Endothelial cell of umbilical vein (primary cell): Measurements from ENCODE around the gene TRRAP. TPM values are rescaled to one million over a fixed set of nuclear protein-coding genes. Genes with fewer than 3 reads are reported as not detected.
A peak's percentile ranks its signal among the peaks of the same experiment; 100 is the strongest.

ENCODE experiments used
- BruUV-seq: library from RNA; stranded (reverse); fragments of 400-500 nt; replicated peaks from 2 replicates; lab custom pipeline; 2021; lab: Mats Ljungman, UMichigan
- CTCF ChIA-PET: fragments of 300-600, 350-600 bp; sonication (Branson Sonifier 250); formaldehyde crosslinking; loops from one replicate; lab custom pipeline; 2021; ENCODE audit warnings: antibody characterized with exemption, inconsistent platforms; lab: Charles Lee
- POLR2A ChIA-PET: fragments of 300-600, 350-600 bp; sonication (Branson Sonifier 250); formaldehyde crosslinking; loops from one replicate; lab custom pipeline; 2021; ENCODE audit warnings: antibody characterized with exemption, inconsistent platforms; lab: Charles Lee
- DNase-seq: peaks from one replicate; pipeline ENCODE4 v3.0.0-alpha.2; 2011; ENCODE audit warnings: low read depth, low spot score
- FAIRE-seq: peaks from 2 replicates; lab custom pipeline; 2011; peaks lifted over from hg19 to GRCh38; lab: Jason Lieb, UNC
- H2AFZ ChIP-seq: 2 replicates; pipeline ENCODE4 v1.6.0; 2012; ENCODE audit warnings: low read depth, low read length, control low read depth, inconsistent platforms
- H3K27ac ChIP-seq: 2 replicates; pipeline ENCODE4 v1.5.1; 2011; ENCODE audit warnings: low read depth, mild to moderate bottlenecking, control low read depth, low read length, moderate library complexity; ENCODE audit not compliant: insufficient read depth
- H3K27me3 ChIP-seq, 2 experiments: 2 replicates each; pipeline versions ENCODE4 v1.6.0 to v1.6.1; 2011; ENCODE audit warnings: low read length in 2 of 2, mixed read lengths in 1 of 2; ENCODE audit not compliant: control insufficient read depth in 2 of 2, insufficient read depth in 2 of 2
- H3K36me3 ChIP-seq, 2 experiments: 2 replicates in 1 of 2; 3 replicates in 1 of 2; pipeline ENCODE4 v1.5.1; 2011; ENCODE audit warnings: low read length in 2 of 2, mild to moderate bottlenecking in 1 of 2, moderate library complexity in 1 of 2; ENCODE audit not compliant: control insufficient read depth in 2 of 2, insufficient read depth in 2 of 2; ENCODE audit errors: extremely low read depth in 1 of 2
- H3K4me1 ChIP-seq: 3 replicates; pipeline ENCODE4 v1.5.1; 2011; ENCODE audit warnings: mild to moderate bottlenecking, low read length; ENCODE audit not compliant: control insufficient read depth, insufficient read depth; ENCODE audit errors: extremely low read depth
- H3K4me2 ChIP-seq: 2 replicates; pipeline ENCODE4 v1.6.1; 2011; ENCODE audit warnings: low read length, control low read depth, mixed read lengths; ENCODE audit not compliant: insufficient read depth
- H3K4me3 ChIP-seq, 3 experiments: fragments of 200-600 bp in 1 of 3; sonication (generic), shearing (Covaris generic) in 1 of 3; replicated peaks in 1 of 3; 2 replicates each; pipeline ENCODE4 v1.5.1; 2011 to 2016; ENCODE audit warnings: control low read depth in 3 of 3, low read length in 3 of 3, mild to moderate bottlenecking in 2 of 3, inconsistent platforms in 1 of 3, low read depth in 1 of 3, moderate library complexity in 1 of 3; ENCODE audit not compliant: insufficient read depth in 1 of 3
- H3K79me2 ChIP-seq: 2 replicates; pipeline ENCODE4 v1.6.0; 2012; ENCODE audit warnings: low read length, inconsistent platforms; ENCODE audit not compliant: control insufficient read depth, insufficient read depth
- H3K9ac ChIP-seq: replicated peaks from 2 replicates; pipeline ENCODE3; 2011; ENCODE audit warnings: low read length, control low read depth; ENCODE audit not compliant: insufficient read depth; ENCODE audit errors: extremely low read depth
- H3K9me1 ChIP-seq: replicated peaks from 3 replicates; pipeline ENCODE4 v1.6.0; 2011; ENCODE audit warnings: mild to moderate bottlenecking, low read length; ENCODE audit not compliant: control insufficient read depth, insufficient read depth; ENCODE audit errors: extremely low read depth
- H3K9me3 ChIP-seq: replicated peaks from 2 replicates; pipeline ENCODE4 v1.5.1; 2012; ENCODE audit warnings: low read length, inconsistent platforms; ENCODE audit not compliant: control insufficient read depth, insufficient read depth
- H4K20me1 ChIP-seq: replicated peaks from 2 replicates; pipeline ENCODE3; 2011; ENCODE audit warnings: mild to moderate bottlenecking, low read length; ENCODE audit not compliant: control insufficient read depth, insufficient read depth; ENCODE audit errors: extremely low read depth
- GATA2 ChIP-seq: IDR thresholded peaks from 2 replicates; pipeline ENCODE4 v1.7.0; 2011; ENCODE audit warnings: low read depth, mild to moderate bottlenecking, moderate library complexity, mixed read lengths, low read length; ENCODE audit not compliant: insufficient read length, insufficient read depth
- MYC ChIP-seq: IDR thresholded peaks from one replicate; pipeline ENCODE4 v1.6.1; 2011; ENCODE audit warnings: mild to moderate bottlenecking, low read depth, low read length
- POLR2AphosphoS5 ChIP-seq: IDR thresholded peaks from 2 replicates; pipeline ENCODE4 v1.6.1; 2012; ENCODE audit warnings: low read depth, mild to moderate bottlenecking, control low read depth, low read length, moderate library complexity; ENCODE audit not compliant: insufficient read depth
- dilution Hi-C: fragments of 300-500 bp; cut with MboI; formaldehyde crosslinking; loops from one replicate; pipeline ENCODE4 v1.15.0; 2019; ENCODE audit warnings: low sequenced_read_pairs; ENCODE audit not compliant: extremely low pct_ligation_motif_present
- intact Hi-C: fragments of 100-400 bp; cut with micrococcal nuclease; formaldehyde crosslinking; loops from one replicate; pipeline ENCODE4 v1.10.0; 2022
- polyA plus RNA-seq, 4 experiments: library from polyadenylated mRNA; depleted of rRNA in 3 of 4; stranded (reverse) in 3 of 4; unstranded in 1 of 4; fragments of >200 nt; gene quantifications; 2 replicates each; pipeline versions ENCODE4 v1.2.1 to v1.2.3, GENCODE V29; 2011 to 2012; ENCODE audit warnings: missing spikeins in 1 of 4
- total RNA-seq: library from RNA; stranded (reverse); gene quantifications from 2 replicates; pipeline ENCODE4 v1.2.3, GENCODE V29; 2021
- TF ChIP-seq, protein P1 (sequence below), 2 donors: IDR thresholded peaks; 1 replicate in 1 of 2; 2 replicates in 1 of 2; pipeline ENCODE4 v1.5.1; 2011; ENCODE audit warnings: low read length in 2 of 2, mild to moderate bottlenecking in 2 of 2, moderate library complexity in 2 of 2, control low read depth in 1 of 2, inconsistent platforms in 1 of 2, low read depth in 1 of 2; ENCODE audit not compliant: insufficient read depth in 1 of 2; ENCODE audit errors: extremely low read depth in 1 of 2

TRRAP gene
- total and polyA plus RNA-seq, 2 donors (not counting 3 experiments of a cell fraction or from before 2014, with no cell fraction given): 21.8 to 45.8 TPM

- H2AFZ ChIP-seq: no peak overlapping the region
- BruUV-seq: no TSS peak
- no peaks in the 10 kb centered on the region for H3K9me1 ChIP-seq
- no peak for FAIRE-seq
- no peak overlapping the region for H3K9ac ChIP-seq
- H3K4me1 ChIP-seq: peaks cover 8% of the 10 kb centered on the region
- H3K27me3 ChIP-seq: no peaks in the 10 kb centered on the region
- DNase-seq: no peak
- peaks cover 27% of the 10 kb centered on the region for H3K79me2 ChIP-seq
- ChIA-PET POLR2A (no interaction called here), CTCF (interaction anchor here (1.9 kb wide), 1 partner anchor 46 kb away, joined by 8 read pairs; no protein-coding TSS in a partner anchor)
- H3K27ac ChIP-seq: no peak overlapping the region
- H3K4me2 ChIP-seq: no peak overlapping the region
- H3K9me3 ChIP-seq: no peaks in the 10 kb centered on the region
- H4K20me1 ChIP-seq: peaks cover 2% of the 10 kb centered on the region
- H3K4me3 ChIP-seq: no peak overlapping the region
- dilution Hi-C loops (no loop called here), intact Hi-C loops (no loop called here)
- TF ChIP-seq, protein P1, sequence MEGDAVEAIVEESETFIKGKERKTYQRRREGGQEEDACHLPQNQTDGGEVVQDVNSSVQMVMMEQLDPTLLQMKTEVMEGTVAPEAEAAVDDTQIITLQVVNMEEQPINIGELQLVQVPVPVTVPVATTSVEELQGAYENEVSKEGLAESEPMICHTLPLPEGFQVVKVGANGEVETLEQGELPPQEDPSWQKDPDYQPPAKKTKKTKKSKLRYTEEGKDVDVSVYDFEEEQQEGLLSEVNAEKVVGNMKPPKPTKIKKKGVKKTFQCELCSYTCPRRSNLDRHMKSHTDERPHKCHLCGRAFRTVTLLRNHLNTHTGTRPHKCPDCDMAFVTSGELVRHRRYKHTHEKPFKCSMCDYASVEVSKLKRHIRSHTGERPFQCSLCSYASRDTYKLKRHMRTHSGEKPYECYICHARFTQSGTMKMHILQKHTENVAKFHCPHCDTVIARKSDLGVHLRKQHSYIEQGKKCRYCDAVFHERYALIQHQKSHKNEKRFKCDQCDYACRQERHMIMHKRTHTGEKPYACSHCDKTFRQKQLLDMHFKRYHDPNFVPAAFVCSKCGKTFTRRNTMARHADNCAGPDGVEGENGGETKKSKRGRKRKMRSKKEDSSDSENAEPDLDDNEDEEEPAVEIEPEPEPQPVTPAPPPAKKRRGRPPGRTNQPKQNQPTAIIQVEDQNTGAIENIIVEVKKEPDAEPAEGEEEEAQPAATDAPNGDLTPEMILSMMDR (IDR thresholded peaks at IDR 0.05; ENCODE audit: extremely low read depth in 1 of 2, insufficient read depth in 1 of 2, low read depth in 1 of 2, low read length in 2 of 2): no peak
- TF ChIP-seq MYC (no peak), POLR2AphosphoS5 (no peak), GATA2 (no peak)
- no peaks in the 10 kb centered on the region for H3K36me3 ChIP-seq
Measured at GRCh38 chr7:98877146-98877545, 1.2 kb upstream of the TRRAP start.

GRCh38 chr7:98877692-98878364, 504 bp upstream of the TRRAP start:
- no peak overlapping the region for H3K27ac ChIP-seq
- intact Hi-C loops: no loop called here
- POLR2A ChIA-PET: no interaction called here

More at GRCh38 chr7:98877692-98878364, 504 bp upstream of the TRRAP start:
- H3K9me3 ChIP-seq: no peaks in the 10 kb centered on the region
- peak overlapping the region; percentile 94 for H2AFZ ChIP-seq
- H3K9ac ChIP-seq: peak overlapping the region; percentile 98
- dilution Hi-C loops: no loop called here
- no peaks in the 10 kb centered on the region for H3K27me3 ChIP-seq
- H3K9me1 ChIP-seq: no peaks in the 10 kb centered on the region
- peaks cover 0 to 4% of the 10 kb centered on the region in 2 experiments for H3K36me3 ChIP-seq
- peak overlapping the region; percentile 71 for H3K4me2 ChIP-seq
- peaks cover 8% of the 10 kb centered on the region for H3K4me1 ChIP-seq
- H3K4me3 ChIP-seq: peak overlapping the region; percentile 93 to 100 (median 99)
- CTCF ChIA-PET: interaction anchor here (0.8 to 1.9 kb wide), 7 partner anchors 10 to 522 kb away, joined by 3 to 8 read pairs (median 4); no protein-coding TSS in a partner anchor
- DNase-seq (no peak), FAIRE-seq (no peak)
- peaks cover 2% of the 10 kb centered on the region for H4K20me1 ChIP-seq
- TF ChIP-seq POLR2AphosphoS5: no peak
- TF ChIP-seq, protein P1 (IDR thresholded peaks at IDR 0.05; ENCODE audit: extremely low read depth in 1 of 2, insufficient read depth in 1 of 2, low read depth in 1 of 2, low read length in 2 of 2): peak in 1 of 2 donors; percentile 6
- H3K79me2 ChIP-seq: peaks cover 28% of the 10 kb centered on the region
- BruUV-seq: no TSS peak
